Brain microvascular endothelial cell (primary cell): ENCODE measurements around the gene PHF2.

Experiments
- DNase-seq: peaks from one replicate; pipeline ENCODE4 v3.0.0-alpha.2; 2020
- H3K27ac ChIP-seq: fragments of 250-450 bp; sonication (Bioruptor Pico); 2 replicates; pipeline ENCODE4 v1.5.1; 2020; ENCODE audit warnings: mild to moderate bottlenecking, moderate library complexity
- H3K27me3 ChIP-seq: fragments of 250-450 bp; sonication (Bioruptor Pico); replicated peaks from 2 replicates; pipeline ENCODE4 v1.5.1; 2020; ENCODE audit warnings: mild to moderate bottlenecking
- H3K36me3 ChIP-seq: fragments of 250-450 bp; sonication (Bioruptor Pico); replicated peaks from 2 replicates; pipeline ENCODE4 v1.5.1; 2020; ENCODE audit warnings: mild to moderate bottlenecking
- H3K4me3 ChIP-seq: 2 replicates; pipeline ENCODE4 v1.5.1; 2011; ENCODE audit warnings: low read depth, mild to moderate bottlenecking, control low read depth, low read length, moderate library complexity
- CTCF ChIP-seq: IDR thresholded peaks from 2 replicates; pipeline ENCODE4 v1.5.1; 2011; ENCODE audit warnings: low read depth, mild to moderate bottlenecking, moderate library complexity, low read length, control low read depth, inconsistent platforms; ENCODE audit errors: missing control alignments
- in situ Hi-C: cut with HindIII; loops from 2 replicates; pipeline ENCODE4 v1.10.0; 2017; ENCODE audit warnings: low sequenced_read_pairs, low pct_ligation_motif_present

The PHF2 gene

GRCh38 chr9:93565089-93565488, 11.3 kb upstream of the PHF2 start:
- in situ Hi-C loops = no loop called here
- H3K36me3 ChIP-seq = peaks cover 31% of the 10 kb centered on the region

GRCh38 chr9:93566408-93567270, 9.7 kb upstream of the PHF2 start:
- Histone ChIP-seq H3K36me3 (peaks cover 29% of the 10 kb centered on the region), H3K27ac (peak overlapping the region; percentile 72), H3K4me3 (peak overlapping the region; percentile 63), H3K27me3 (no peaks in the 10 kb centered on the region)
- peak; percentile 93 for DNase-seq
- in situ Hi-C loops = no loop called here
- peak; percentile 87 for TF ChIP-seq CTCF

More at GRCh38 chr9:93565089-93565488, 11.3 kb upstream of the PHF2 start:
- Histone ChIP-seq H3K27ac (no peak overlapping the region), H3K27me3 (no peaks in the 10 kb centered on the region), H3K4me3 (no peak overlapping the region)
- TF ChIP-seq CTCF = no peak
- DNase-seq = no peak

GRCh38 chr9:93567271-93567959, 9.0 kb upstream of the PHF2 start:
- Histone ChIP-seq H3K27me3 (no peaks in the 10 kb centered on the region), H3K36me3 (peaks cover 21% of the 10 kb centered on the region), H3K4me3 (peak overlapping the region; percentile 63), H3K27ac (peak overlapping the region; percentile 72)
- in situ Hi-C loops = no loop called here
- DNase-seq = no peak
- no peak for TF ChIP-seq CTCF

GRCh38 chr9:93568169-93568568, 8.2 kb upstream of the PHF2 start:
- Histone ChIP-seq H3K27me3 (no peaks in the 10 kb centered on the region), H3K36me3 (peaks cover 14% of the 10 kb centered on the region), H3K27ac (no peak overlapping the region), H3K4me3 (no peak overlapping the region)
- in situ Hi-C loops = no loop called here
- no peak for TF ChIP-seq CTCF
- no peak for DNase-seq

- DNase-seq = no peak
- H3K4me3 ChIP-seq = no peak overlapping the region
- no peak overlapping the region for H3K27ac ChIP-seq
- no peak for TF ChIP-seq CTCF
- in situ Hi-C loops = no loop called here
- H3K36me3 ChIP-seq = no peaks in the 10 kb centered on the region
- H3K27me3 ChIP-seq = no peaks in the 10 kb centered on the region
These were observed 6.7 kb upstream of the PHF2 start for GRCh38 chr9:93569621-93570174.
